ENCODE data around the gene ANKRD42. TPM values are rescaled to one million over a fixed set of nuclear protein-coding genes. Genes with fewer than 3 reads are reported as not detected.

ANKRD42 gene
- total and polyA plus RNA-seq, 9 of the 15 experiments (the other 6 are each of a cell fraction or from before 2014, with no cell fraction given) = 2.8 to 9.1 (median 6.1) TPM

GRCh38 chr11:83151274-83151977 lies 42.1 kb upstream of the ANKRD42 start (continued):
- TF ChIP-seq ZBTB49 (CRISPR knock-in tag; IDR thresholded peaks at IDR 0.05; ENCODE audit: borderline replicate concordance) (no peak), NFIX (CRISPR knock-in tag; IDR thresholded peaks at IDR 0.05; ENCODE audit: low read depth) (no peak), ZNF445 (CRISPR knock-in tag; IDR thresholded peaks at IDR 0.05; ENCODE audit: low read depth) (no peak), MIER1 (IDR thresholded peaks at IDR 0.05; ENCODE audit: low read depth) (no peak), TCF15 (CRISPR knock-in tag; IDR thresholded peaks at IDR 0.05) (no peak), YBX1 (IDR thresholded peaks at IDR 0.05) (no peak), ZBTB2 (IDR thresholded peaks at IDR 0.05) (no peak), XRCC4 (IDR thresholded peaks at IDR 0.05; ENCODE audit: extremely low read depth, insufficient read depth, insufficient read length) (no peak), ZKSCAN8 (CRISPR knock-in tag; IDR thresholded peaks at IDR 0.05) (no peak), ETV1 (tag; conservative IDR thresholded peaks at IDR 0.05; ENCODE audit: low read depth) (no peak), MTA3 (IDR thresholded peaks at IDR 0.05; ENCODE audit: borderline replicate concordance) (no peak), RFX7 (CRISPR knock-in tag; IDR thresholded peaks at IDR 0.05) (no peak), CREB1 (IDR thresholded peaks at IDR 0.05) (no peak), CREB1 (CRISPR knock-in tag; IDR thresholded peaks at IDR 0.05) (no peak), BCLAF1 (IDR thresholded peaks at IDR 0.05; ENCODE audit: borderline replicate concordance in 1 of 2, control insufficient read depth in 1 of 2, low read depth in 2 of 2, low read length in 1 of 2) (no peak), PHB (CRISPR knock-in tag; IDR thresholded peaks at IDR 0.05) (no peak), FOXP4 (CRISPR knock-in tag; IDR thresholded peaks at IDR 0.05; ENCODE audit: borderline replicate concordance) (no peak)
